HG02870 (cell line): ENCODE results near the gene SLC45A3.

Source experiments
- ATAC-seq: cut with Tn5 transposase; IDR thresholded peaks from one replicate; pipeline ENCODE4 v1.9.1; 2021; ENCODE audit warnings: mild to moderate bottlenecking, moderate library complexity; ENCODE audit not compliant: unreplicated experiment

SLC45A3 gene

GRCh38 chr1:205701891-205702290, 21.6 kb upstream of the SLC45A3 start:
- ATAC-seq = no peak

- ATAC-seq = no peak
Measured at GRCh38 chr1:205701420-205701819, 21.1 kb upstream of the SLC45A3 start.

- ATAC-seq = no peak
Measured at GRCh38 chr1:205700865-205701401, 20.6 kb upstream of the SLC45A3 start.

GRCh38 chr1:205699416-205699815, 19.1 kb upstream of the SLC45A3 start:
- ATAC-seq = no peak

- no peak for ATAC-seq
Measured at GRCh38 chr1:205698921-205699320, 18.6 kb upstream of the SLC45A3 start.

GRCh38 chr1:205693421-205693991, 13.2 kb upstream of the SLC45A3 start:
- ATAC-seq = no peak

DNA sequence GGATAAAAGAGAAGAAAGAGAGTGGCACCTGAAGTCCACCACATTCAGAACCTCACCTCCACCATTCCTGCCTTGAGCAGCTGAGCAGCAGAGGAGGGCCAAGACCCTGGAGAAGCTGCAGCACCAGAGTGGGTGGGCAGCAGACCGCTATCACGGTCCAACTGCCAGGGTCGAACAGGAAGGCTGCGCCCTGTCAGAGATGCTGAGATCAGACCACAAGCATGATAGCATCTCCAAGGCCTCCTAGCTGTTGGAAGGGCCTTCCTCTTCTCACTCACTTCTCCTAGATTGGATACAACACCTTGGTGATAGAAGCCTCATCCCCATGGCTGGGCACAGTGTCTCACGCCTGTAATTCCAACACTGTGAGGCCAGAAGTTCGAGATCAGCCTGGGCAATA, 12.1 kb upstream of the SLC45A3 start:
- ATAC-seq = no peak

DNA sequence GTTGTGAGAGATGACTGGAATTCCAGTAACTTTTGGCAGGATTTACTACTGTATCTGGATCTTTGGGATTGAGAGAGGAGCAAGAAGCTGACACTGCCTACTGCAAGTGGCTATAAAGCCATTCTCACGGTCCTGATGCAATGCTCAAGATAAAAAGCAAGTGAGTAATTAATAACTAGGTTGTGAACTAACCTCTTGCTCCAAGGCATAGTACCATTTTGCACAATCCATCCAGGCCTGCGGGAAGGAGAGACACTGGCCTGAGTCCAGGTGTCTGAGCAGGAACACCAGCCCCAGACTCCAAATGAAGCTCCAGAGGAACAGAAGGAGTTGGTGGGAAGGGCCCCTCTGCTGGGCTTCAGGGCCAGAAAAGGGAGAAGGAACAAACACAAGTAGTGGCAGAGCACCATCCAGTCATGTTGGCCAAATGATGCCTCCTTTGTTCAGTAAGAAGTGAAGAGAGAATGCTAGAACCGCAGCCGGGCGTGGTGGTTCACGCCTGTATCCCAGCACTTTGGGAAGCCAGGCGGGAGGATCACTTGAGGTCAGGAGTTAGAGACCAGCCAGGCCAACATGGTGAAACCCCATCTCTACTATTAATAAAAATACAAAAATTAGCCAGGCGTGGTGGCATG, 9.9 kb upstream of the SLC45A3 start:
- ATAC-seq = no peak

GRCh38 chr1:205689479-205689878, 9.2 kb upstream of the SLC45A3 start:
- ATAC-seq = no peak

- no peak for ATAC-seq
Measured at GRCh38 chr1:205688171-205689080, 8.1 kb upstream of the SLC45A3 start.

DNA sequence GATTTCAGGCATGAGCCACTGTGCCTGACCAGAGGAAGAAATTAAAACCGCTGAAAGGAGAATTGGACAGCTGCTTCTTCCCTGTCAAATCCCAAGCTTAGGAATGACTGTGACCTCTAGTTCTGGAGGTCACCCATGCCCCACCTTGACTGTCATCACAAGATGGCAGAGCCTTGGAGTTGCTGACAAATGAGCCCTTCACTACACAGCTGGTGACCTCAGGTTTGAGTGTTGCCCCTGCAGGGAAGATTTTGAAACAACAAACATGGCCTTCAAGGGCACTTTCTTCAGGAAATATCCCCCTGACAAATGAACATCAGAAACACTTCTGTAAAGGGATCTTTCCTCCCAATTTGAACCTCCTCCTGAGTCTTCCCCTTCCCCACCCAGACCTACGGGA, 6.9 kb upstream of the SLC45A3 start:
- ATAC-seq = no peak

DNA sequence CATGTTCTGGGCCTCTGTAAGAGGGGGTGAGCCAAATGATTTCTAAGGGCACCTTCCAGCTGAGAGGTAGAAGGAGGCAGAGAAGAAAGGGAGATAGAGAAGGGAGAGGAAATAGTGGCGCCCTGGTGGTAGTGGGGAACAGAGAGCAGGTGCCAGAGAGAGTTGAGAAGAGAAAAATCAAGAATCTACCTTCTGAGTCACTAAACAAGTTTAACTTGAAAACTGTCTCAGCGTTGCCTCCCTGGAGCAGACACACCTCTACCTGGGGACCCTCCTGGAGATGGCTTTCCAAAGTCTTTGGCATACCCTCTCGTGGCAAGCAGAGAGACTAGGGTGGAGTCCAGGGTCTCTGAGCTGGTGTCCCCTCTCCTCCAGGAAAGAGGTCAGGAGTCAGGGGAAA, 1.1 kb upstream of the SLC45A3 start:
- ATAC-seq = no peak

- no peak for ATAC-seq
Measured at GRCh38 chr1:205678286-205679111, 1.8 kb downstream of the SLC45A3 start.

- ATAC-seq = no peak
Measured at GRCh38 chr1:205677167-205677566, 3.1 kb downstream of the SLC45A3 start.

DNA sequence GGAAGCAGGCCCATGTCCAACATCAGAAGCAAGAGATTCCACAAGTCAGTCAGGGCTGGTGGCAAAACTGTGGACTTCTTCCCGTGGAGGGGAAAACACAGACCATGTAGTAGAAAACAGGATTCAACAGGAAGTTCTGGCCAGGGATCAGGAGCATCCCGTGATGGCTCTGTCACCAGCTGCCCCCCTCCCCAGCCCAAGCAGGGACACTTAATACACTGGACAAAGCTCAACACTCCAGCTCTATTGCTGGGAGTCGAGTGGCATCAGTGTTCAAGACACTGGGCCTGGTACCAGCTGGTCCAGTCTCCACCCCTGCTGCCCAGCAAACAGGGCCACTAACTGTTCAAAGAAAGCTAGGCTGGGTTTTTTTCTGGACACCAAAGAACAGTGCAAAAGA, 3.7 kb downstream of the SLC45A3 start:
- no peak for ATAC-seq

DNA sequence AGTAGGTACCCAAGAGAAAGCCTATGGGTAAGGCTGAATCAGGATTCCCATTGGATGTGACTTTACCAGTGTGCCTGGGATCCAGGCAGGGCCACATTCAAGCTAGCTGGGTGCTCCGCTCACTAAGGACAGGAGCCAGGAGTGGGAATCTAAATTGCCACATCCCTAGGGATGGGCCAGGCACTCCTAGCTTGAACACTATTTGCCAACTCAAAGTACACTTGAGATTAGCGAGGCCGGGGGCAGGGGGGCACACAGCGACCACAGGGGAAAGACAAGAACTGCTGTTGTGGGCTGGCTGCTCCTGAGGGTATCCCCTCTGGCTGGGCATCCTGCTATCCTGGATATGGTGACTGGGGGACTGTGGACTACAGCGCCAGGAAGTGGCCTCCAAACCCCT, 4.3 kb downstream of the SLC45A3 start:
- no peak for ATAC-seq

DNA sequence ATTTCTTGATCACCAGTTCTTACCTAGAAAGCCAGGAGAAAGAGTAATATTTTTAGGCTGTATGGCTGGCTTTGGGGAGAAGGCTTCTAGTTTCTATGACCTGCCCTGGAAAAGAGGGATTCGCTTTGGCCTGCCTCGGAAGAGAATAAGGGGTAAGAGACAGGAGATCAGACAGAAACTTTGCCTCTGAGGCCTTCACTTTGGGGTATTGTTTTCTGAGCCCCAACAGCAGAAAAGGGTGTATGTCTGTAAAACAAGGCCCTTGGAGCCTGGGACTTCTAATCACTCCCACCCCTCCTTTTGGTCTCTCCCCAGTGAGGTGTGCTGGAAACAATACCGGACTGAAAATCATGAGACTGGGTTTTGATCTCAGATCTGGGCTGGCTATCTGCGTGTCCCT, 5.1 kb downstream of the SLC45A3 start:
- ATAC-seq = no peak

DNA sequence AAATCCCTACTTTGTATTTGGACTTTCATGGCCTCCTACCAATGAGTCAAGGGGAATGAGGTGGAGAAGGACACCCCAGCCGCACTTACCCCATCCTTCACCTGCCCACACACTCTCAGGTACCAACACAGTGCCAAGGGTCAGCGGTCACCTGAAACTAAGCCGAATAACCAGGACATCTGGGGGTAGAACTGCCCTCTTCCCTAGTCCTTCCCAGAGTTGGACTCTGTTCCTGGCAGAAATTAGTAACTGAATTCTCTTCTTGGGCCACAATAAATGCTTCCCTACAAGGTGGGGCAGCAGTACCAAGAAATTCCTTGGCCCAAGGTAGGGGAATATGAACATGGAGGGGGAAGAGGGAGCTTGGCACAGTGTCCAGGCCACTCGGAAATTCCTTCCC, 7.3 kb downstream of the SLC45A3 start:
- ATAC-seq = no peak

- no peak for ATAC-seq
Measured at GRCh38 chr1:205672395-205672889, 7.9 kb downstream of the SLC45A3 start.

DNA sequence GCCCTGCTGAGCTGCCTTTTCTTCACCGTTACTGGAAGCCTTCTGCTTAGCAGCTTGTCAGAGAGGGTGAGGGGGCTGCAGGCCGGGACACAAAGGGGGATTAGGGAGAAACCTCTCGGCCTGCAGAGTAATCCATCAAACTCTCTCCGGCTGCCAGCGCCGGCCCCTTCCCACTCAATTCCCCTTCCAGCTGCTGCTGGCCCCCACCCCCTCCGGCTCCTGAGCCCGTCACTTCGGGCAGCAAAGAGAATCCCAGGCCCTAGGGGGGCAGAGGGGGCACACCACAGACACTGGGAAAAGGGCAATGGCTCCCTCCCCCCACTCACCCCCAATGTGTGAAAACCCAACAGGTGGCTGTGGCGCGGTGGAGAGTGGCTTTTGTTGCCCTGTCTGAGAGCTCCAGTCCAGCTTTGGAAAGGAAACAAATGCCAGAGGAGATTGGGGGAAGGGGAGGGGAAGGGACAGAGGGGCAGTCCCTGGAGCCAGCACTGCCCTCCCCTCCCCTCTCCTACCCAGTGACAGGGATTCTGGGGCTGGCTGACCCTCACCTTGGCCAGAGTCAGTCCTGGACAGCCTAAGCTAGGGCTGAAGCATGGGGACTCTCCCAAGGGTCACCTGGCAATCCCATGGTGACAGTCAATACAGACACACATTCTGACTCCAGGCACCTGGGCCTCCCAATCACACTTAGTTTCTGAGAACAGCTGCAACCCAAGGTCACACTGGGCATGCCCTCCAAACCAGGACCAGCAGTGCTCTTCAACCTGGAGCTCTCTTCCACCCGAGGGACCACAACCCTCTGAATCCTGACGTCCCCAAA, 9.5 kb downstream of the SLC45A3 start:
- no peak for ATAC-seq
